BLaER1 treated with 17β-estradiol and CSF1 and Interleukin-3, amounts not matched to agents 10 nM and 100 nM (cell line): ENCODE data around the gene ITCH.
"Not testable (repeated sequence)": the region's sequence is repeated elsewhere in the genome, so short reads cannot be mapped to it uniquely, and the experiment has no call there.

Source experiments
- H3K27ac ChIP-seq, 11 experiments: shearing (Covaris generic); formaldehyde crosslinking; 2 replicates each; pipeline ENCODE4 v1.8.1; 2022
- H3K27me3 ChIP-seq, 11 experiments: shearing (Covaris generic); formaldehyde crosslinking; 2 replicates each; pipeline ENCODE4 v1.8.1; 2022
- H3K36me3 ChIP-seq, 11 experiments: shearing (Covaris generic); formaldehyde crosslinking; 2 replicates each; pipeline ENCODE4 v1.8.1; 2022
- H3K4me1 ChIP-seq, 10 experiments: shearing (Covaris generic); formaldehyde crosslinking; 2 replicates each; pipeline ENCODE4 v1.8.1; 2022
- H3K4me2 ChIP-seq, 11 experiments: shearing (Covaris generic); formaldehyde crosslinking; 2 replicates each; pipeline ENCODE4 v1.8.1; 2022
- H3K4me3 ChIP-seq, 10 experiments: shearing (Covaris generic); formaldehyde crosslinking; 2 replicates each; pipeline ENCODE4 v1.8.1; 2022
- H3K9ac ChIP-seq, 11 experiments: shearing (Covaris generic); formaldehyde crosslinking; 2 replicates each; pipeline ENCODE4 v1.8.1; 2022
- H3K9me3 ChIP-seq, 11 experiments: shearing (Covaris generic); formaldehyde crosslinking; replicated peaks in 1 of 11; 2 replicates each; pipeline ENCODE4 v1.8.1; 2022
- H4K20me1 ChIP-seq, 11 experiments: shearing (Covaris generic); formaldehyde crosslinking; 2 replicates each; pipeline ENCODE4 v1.8.1; 2022
- Cebpa-rat ChIP-seq, 11 experiments: shearing (Covaris generic); IDR thresholded peaks; 2 replicates each; pipeline ENCODE4 v1.8.1; 2022

Gene ITCH

GRCh38 chr20:34328928-34329677, 34.0 kb upstream of the ITCH start:
- H3K4me2 ChIP-seq: no peak overlapping the region
- no peak for TF ChIP-seq Cebpa-rat (IDR thresholded peaks at IDR 0.05)

GRCh38 chr20:34330861-34331544, 32.1 kb upstream of the ITCH start:
- H3K27me3 ChIP-seq, H3K4me2 ChIP-seq, H3K4me3 ChIP-seq, H3K36me3 ChIP-seq, H4K20me1 ChIP-seq, H3K9ac ChIP-seq, H3K27ac ChIP-seq, H3K4me1 ChIP-seq: not testable (repeated sequence)
- peaks cover 0 to 14% (median 6%) of the 10 kb centered on the region in 11 experiments; a peak in 11 of 22 replicates for H3K9me3 ChIP-seq

More at GRCh38 chr20:34328928-34329677, 34.0 kb upstream of the ITCH start:
- Histone ChIP-seq H3K4me1 (no peaks in the 10 kb centered on the region), H3K27me3 (no peaks in the 10 kb centered on the region), H3K36me3 (no peaks in the 10 kb centered on the region), H3K27ac (no peak overlapping the region), H4K20me1 (no peaks in the 10 kb centered on the region), H3K4me3 (no peak overlapping the region), H3K9me3 (peaks cover 0 to 14% (median 6%) of the 10 kb centered on the region in 11 experiments; a peak in 11 of 22 replicates), H3K9ac (no peak overlapping the region)

- no peak overlapping the region for H3K27ac ChIP-seq
- peaks cover 0 to 13% (median 4%) of the 10 kb centered on the region in 11 experiments; a peak in 11 of 22 replicates for H3K9me3 ChIP-seq
- no peak overlapping the region for H3K9ac ChIP-seq
- no peaks in the 10 kb centered on the region for H3K36me3 ChIP-seq
- H3K27me3 ChIP-seq: no peaks in the 10 kb centered on the region
- TF ChIP-seq Cebpa-rat (IDR thresholded peaks at IDR 0.05): no peak
- peaks cover 0 to 11% (median 2%) of the 10 kb centered on the region in 10 experiments; a peak in 6 of 20 replicates for H3K4me1 ChIP-seq
- no peak overlapping the region for H3K4me3 ChIP-seq
- H4K20me1 ChIP-seq: no peaks in the 10 kb centered on the region
- no peak overlapping the region for H3K4me2 ChIP-seq
Observed at GRCh38 chr20:34331838-34332237, 31.2 kb upstream of the ITCH start.

- no peak overlapping the region for H3K27ac ChIP-seq
- H3K4me3 ChIP-seq: no peak overlapping the region
- peaks cover 0 to 10% (median 0%) of the 10 kb centered on the region in 11 experiments; a peak in 2 of 22 replicates for H3K9me3 ChIP-seq
- H3K4me1 ChIP-seq: peaks cover 0 to 17% (median 3%) of the 10 kb centered on the region in 10 experiments; a peak in 10 of 20 replicates
- no peaks in the 10 kb centered on the region for H4K20me1 ChIP-seq
- H3K4me2 ChIP-seq: no peak overlapping the region
- no peak overlapping the region for H3K9ac ChIP-seq
- no peaks in the 10 kb centered on the region for H3K27me3 ChIP-seq
- no peaks in the 10 kb centered on the region for H3K36me3 ChIP-seq
- TF ChIP-seq Cebpa-rat (IDR thresholded peaks at IDR 0.05): no peak
Observed at GRCh38 chr20:34332262-34332920, 30.7 kb upstream of the ITCH start.

- no peak overlapping the region for H3K4me3 ChIP-seq
- H4K20me1 ChIP-seq: no peaks in the 10 kb centered on the region
- H3K27me3 ChIP-seq: no peaks in the 10 kb centered on the region
- no peak overlapping the region for H3K9ac ChIP-seq
- no peaks in the 10 kb centered on the region for H3K36me3 ChIP-seq
- H3K9me3 ChIP-seq: peaks cover 0 to 10% (median 0%) of the 10 kb centered on the region in 11 experiments; a peak in 2 of 22 replicates
- no peak overlapping the region for H3K27ac ChIP-seq
- no peak for TF ChIP-seq Cebpa-rat (IDR thresholded peaks at IDR 0.05)
- peaks cover 10 to 31% (median 15%) of the 10 kb centered on the region in 10 experiments; a peak in 19 of 20 replicates for H3K4me1 ChIP-seq
- H3K4me2 ChIP-seq: no peak overlapping the region
Observed at GRCh38 chr20:34333786-34334185, 29.3 kb upstream of the ITCH start.

- Histone ChIP-seq H3K36me3 (no peaks in the 10 kb centered on the region), H3K4me3 (no peak overlapping the region), H4K20me1 (no peaks in the 10 kb centered on the region), H3K27ac (peak overlapping the region in 1 of 11 experiments; percentile 15; a peak in 1 of 22 replicates), H3K9me3 (peaks cover 0 to 10% (median 0%) of the 10 kb centered on the region in 11 experiments; a peak in 2 of 22 replicates), H3K9ac (peak overlapping the region in 1 of 11 experiments; percentile 35; a peak in 1 of 22 replicates), H3K4me2 (0 out of 22 replicates have a peak overlapping the region, but pooled peaks of 1 of the 11 experiments have one; percentile 0), H3K4me1 (peaks cover 17 to 41% (median 25%) of the 10 kb centered on the region in 10 experiments; a peak in 19 of 20 replicates), H3K27me3 (no peaks in the 10 kb centered on the region)
- TF ChIP-seq Cebpa-rat (IDR thresholded peaks at IDR 0.05): no peak
Observed at GRCh38 chr20:34334654-34335407, 28.2 kb upstream of the ITCH start.

GRCh38 chr20:34337544-34337943, 25.5 kb upstream of the ITCH start:
- Histone ChIP-seq H3K4me1 (peaks cover 21 to 60% (median 35%) of the 10 kb centered on the region in 10 experiments; a peak in 19 of 20 replicates), H3K27me3 (no peaks in the 10 kb centered on the region), H3K27ac (peak overlapping the region in 9 of 11 experiments; percentile 76 to 91 (median 83); a peak in 16 of 22 replicates), H3K4me2 (peak overlapping the region; percentile 78 to 89 (median 80); a peak in 19 of 22 replicates), H3K9me3 (0 out of 22 replicates have a peak, but pooled peaks cover 0 to 1% (median 0%) of the 10 kb centered on the region in 11 experiments), H3K9ac (peak overlapping the region in 3 of 11 experiments; percentile 71 to 72 (median 72); a peak in 5 of 22 replicates), H3K36me3 (no peaks in the 10 kb centered on the region), H3K4me3 (peak overlapping the region in 3 of 10 experiments; percentile 48 to 63 (median 60); a peak in 4 of 20 replicates), H4K20me1 (no peaks in the 10 kb centered on the region)
- no peak for TF ChIP-seq Cebpa-rat (IDR thresholded peaks at IDR 0.05)
